ENCODE data around the gene CNTLN.

DNA sequence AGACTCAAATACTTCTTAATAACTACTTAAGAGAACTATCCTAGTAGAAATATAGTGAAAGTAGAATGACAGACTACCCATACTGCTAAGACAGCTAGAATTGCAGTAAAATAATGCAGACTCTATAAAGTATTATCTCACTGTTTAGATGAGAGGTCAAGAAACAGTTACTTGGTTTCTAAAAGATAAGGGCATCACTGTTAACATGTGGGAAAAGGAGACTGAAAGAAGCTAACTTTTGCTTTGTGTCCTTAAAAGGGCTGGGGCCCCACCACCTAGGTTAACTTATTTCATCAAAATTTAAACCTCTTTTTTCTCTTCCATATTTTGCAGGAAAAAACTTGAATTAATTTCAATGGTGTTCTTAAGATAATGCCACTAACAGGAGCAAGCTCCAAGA is 204.3 kb downstream of the CNTLN start:
- TF ChIP-seq CREB1 (CRISPR knock-in tag; IDR thresholded peaks at IDR 0.05; ENCODE audit: low read depth) (no peak), ZNF114 (CRISPR knock-in tag; IDR thresholded peaks at IDR 0.05) (no peak), EZH2 (IDR thresholded peaks at IDR 0.05; ENCODE audit: low read depth, unreplicated experiment) (no peak), POLR2AphosphoS5 (IDR thresholded peaks at IDR 0.05; ENCODE audit: low read depth) (no peak), ZNF331 (CRISPR knock-in tag; IDR thresholded peaks at IDR 0.05; ENCODE audit: low read depth) (no peak), EZH2phosphoT487 (IDR thresholded peaks at IDR 0.05; ENCODE audit: unreplicated experiment) (no peak)
- TF ChIP-seq, protein P1, sequence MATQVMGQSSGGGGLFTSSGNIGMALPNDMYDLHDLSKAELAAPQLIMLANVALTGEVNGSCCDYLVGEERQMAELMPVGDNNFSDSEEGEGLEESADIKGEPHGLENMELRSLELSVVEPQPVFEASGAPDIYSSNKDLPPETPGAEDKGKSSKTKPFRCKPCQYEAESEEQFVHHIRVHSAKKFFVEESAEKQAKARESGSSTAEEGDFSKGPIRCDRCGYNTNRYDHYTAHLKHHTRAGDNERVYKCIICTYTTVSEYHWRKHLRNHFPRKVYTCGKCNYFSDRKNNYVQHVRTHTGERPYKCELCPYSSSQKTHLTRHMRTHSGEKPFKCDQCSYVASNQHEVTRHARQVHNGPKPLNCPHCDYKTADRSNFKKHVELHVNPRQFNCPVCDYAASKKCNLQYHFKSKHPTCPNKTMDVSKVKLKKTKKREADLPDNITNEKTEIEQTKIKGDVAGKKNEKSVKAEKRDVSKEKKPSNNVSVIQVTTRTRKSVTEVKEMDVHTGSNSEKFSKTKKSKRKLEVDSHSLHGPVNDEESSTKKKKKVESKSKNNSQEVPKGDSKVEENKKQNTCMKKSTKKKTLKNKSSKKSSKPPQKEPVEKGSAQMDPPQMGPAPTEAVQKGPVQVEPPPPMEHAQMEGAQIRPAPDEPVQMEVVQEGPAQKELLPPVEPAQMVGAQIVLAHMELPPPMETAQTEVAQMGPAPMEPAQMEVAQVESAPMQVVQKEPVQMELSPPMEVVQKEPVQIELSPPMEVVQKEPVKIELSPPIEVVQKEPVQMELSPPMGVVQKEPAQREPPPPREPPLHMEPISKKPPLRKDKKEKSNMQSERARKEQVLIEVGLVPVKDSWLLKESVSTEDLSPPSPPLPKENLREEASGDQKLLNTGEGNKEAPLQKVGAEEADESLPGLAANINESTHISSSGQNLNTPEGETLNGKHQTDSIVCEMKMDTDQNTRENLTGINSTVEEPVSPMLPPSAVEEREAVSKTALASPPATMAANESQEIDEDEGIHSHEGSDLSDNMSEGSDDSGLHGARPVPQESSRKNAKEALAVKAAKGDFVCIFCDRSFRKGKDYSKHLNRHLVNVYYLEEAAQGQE (IDR thresholded peaks at IDR 0.05; ENCODE audit: unreplicated experiment): no peak
- TF ChIP-seq, protein P2, sequence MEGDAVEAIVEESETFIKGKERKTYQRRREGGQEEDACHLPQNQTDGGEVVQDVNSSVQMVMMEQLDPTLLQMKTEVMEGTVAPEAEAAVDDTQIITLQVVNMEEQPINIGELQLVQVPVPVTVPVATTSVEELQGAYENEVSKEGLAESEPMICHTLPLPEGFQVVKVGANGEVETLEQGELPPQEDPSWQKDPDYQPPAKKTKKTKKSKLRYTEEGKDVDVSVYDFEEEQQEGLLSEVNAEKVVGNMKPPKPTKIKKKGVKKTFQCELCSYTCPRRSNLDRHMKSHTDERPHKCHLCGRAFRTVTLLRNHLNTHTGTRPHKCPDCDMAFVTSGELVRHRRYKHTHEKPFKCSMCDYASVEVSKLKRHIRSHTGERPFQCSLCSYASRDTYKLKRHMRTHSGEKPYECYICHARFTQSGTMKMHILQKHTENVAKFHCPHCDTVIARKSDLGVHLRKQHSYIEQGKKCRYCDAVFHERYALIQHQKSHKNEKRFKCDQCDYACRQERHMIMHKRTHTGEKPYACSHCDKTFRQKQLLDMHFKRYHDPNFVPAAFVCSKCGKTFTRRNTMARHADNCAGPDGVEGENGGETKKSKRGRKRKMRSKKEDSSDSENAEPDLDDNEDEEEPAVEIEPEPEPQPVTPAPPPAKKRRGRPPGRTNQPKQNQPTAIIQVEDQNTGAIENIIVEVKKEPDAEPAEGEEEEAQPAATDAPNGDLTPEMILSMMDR (conservative IDR thresholded peaks at IDR 0.05; ENCODE audit: low read depth in 2 of 2): no peak
